Rectal smooth muscle tissue (tissue), 1 donor: Measurements from ENCODE around the gene DTYMK.
"Not testable (repeated sequence)": the region's sequence is repeated elsewhere in the genome, so short reads cannot be mapped to it uniquely, and the experiment has no call there.

Experiments
- H3K27ac ChIP-seq: one replicate; pipeline ENCODE4 v1.7.0; 2013; ENCODE audit warnings: low read depth, low read length, inconsistent platforms
- H3K27me3 ChIP-seq: one replicate; pipeline ENCODE4 v1.7.0; 2013; ENCODE audit warnings: low read length; ENCODE audit not compliant: control insufficient read depth, insufficient read depth
- H3K36me3 ChIP-seq: one replicate; pipeline ENCODE4 v1.7.0; 2013; ENCODE audit warnings: low read length; ENCODE audit not compliant: control insufficient read depth, insufficient read depth
- H3K4me1 ChIP-seq: one replicate; pipeline ENCODE4 v1.7.0; 2013; ENCODE audit warnings: low read length; ENCODE audit not compliant: control insufficient read depth, insufficient read depth
- H3K4me3 ChIP-seq: one replicate; pipeline ENCODE4 v1.7.0; 2013; ENCODE audit warnings: low read length
- H3K9ac ChIP-seq: one replicate; pipeline ENCODE4 v1.7.0; 2013; ENCODE audit warnings: low read length

Gene DTYMK

GRCh38 chr2:241686650-241687425, at the start of gene DTYMK:
TSS of gene DTYMK (minus strand) at chr2:241686815. CDS start at chr2:241686783, 32 bp downstream.
- H3K36me3 ChIP-seq: peaks cover 8% of the 10 kb centered on the region
- peaks cover 6% of the 10 kb centered on the region for H3K4me1 ChIP-seq
- H3K27ac ChIP-seq: peak within 1 kb of the TSS; percentile 90
- peak within 1 kb of the TSS; percentile 98 for H3K4me3 ChIP-seq
- no peaks in the 10 kb centered on the region for H3K27me3 ChIP-seq
- peak within 1 kb of the TSS; percentile 54 for H3K9ac ChIP-seq

GRCh38 chr2:241736111-241736510, 49.5 kb upstream of the DTYMK start:
- Histone ChIP-seq H3K4me1 (no peaks in the 10 kb centered on the region), H3K4me3 (no peak overlapping the region), H3K36me3 (no peaks in the 10 kb centered on the region), H3K9ac (no peak overlapping the region), H3K27ac (no peak overlapping the region), H3K27me3 (no peaks in the 10 kb centered on the region)

GRCh38 chr2:241734467-241735208, 48.0 kb upstream of the DTYMK start, which contains the start of gene D2HGDH:
TSS of gene D2HGDH (plus strand) at chr2:241734630. CDS start at chr2:241735225, 595 bp downstream.
- H3K27me3 ChIP-seq: no peaks in the 10 kb centered on the region
- H3K9ac ChIP-seq: peak within 1 kb of the TSS; percentile 51
- H3K4me1 ChIP-seq: no peaks in the 10 kb centered on the region

GRCh38 chr2:241734208-241734466, 47.5 kb upstream of the DTYMK start:
- H3K36me3 ChIP-seq: no peaks in the 10 kb centered on the region
- no peaks in the 10 kb centered on the region for H3K27me3 ChIP-seq
- no peak overlapping the region for H3K9ac ChIP-seq
- H3K4me3 ChIP-seq: peak overlapping the region; percentile 67
- no peak overlapping the region for H3K27ac ChIP-seq
- no peaks in the 10 kb centered on the region for H3K4me1 ChIP-seq

More at GRCh38 chr2:241734467-241735208, 48.0 kb upstream of the DTYMK start, which contains the start of gene D2HGDH:
- Histone ChIP-seq H3K27ac (peak within 1 kb of the TSS; percentile 86), H3K36me3 (no peaks in the 10 kb centered on the region), H3K4me3 (peak within 1 kb of the TSS; percentile 70)

GRCh38 chr2:241733391-241734207, 47.0 kb upstream of the DTYMK start:
- no peaks in the 10 kb centered on the region for H3K36me3 ChIP-seq
- no peak overlapping the region for H3K27ac ChIP-seq
- no peaks in the 10 kb centered on the region for H3K4me1 ChIP-seq
- H3K9ac ChIP-seq: no peak overlapping the region
- H3K4me3 ChIP-seq: peak overlapping the region; percentile 67
- H3K27me3 ChIP-seq: no peaks in the 10 kb centered on the region

GRCh38 chr2:241732513-241733186, 46.0 kb upstream of the DTYMK start:
- not testable (repeated sequence) for H3K4me3 ChIP-seq, H3K36me3 ChIP-seq, H3K9ac ChIP-seq, H3K27me3 ChIP-seq, H3K4me1 ChIP-seq, H3K27ac ChIP-seq

GRCh38 chr2:241730671-241731293, 44.2 kb upstream of the DTYMK start:
- Histone ChIP-seq H3K27ac (no peak overlapping the region), H3K36me3 (no peaks in the 10 kb centered on the region), H3K4me3 (no peak overlapping the region), H3K27me3 (no peaks in the 10 kb centered on the region), H3K9ac (no peak overlapping the region), H3K4me1 (no peaks in the 10 kb centered on the region)

- Histone ChIP-seq H3K4me3 (no peak overlapping the region), H3K27me3 (no peaks in the 10 kb centered on the region), H3K9ac (no peak overlapping the region), H3K27ac (no peak overlapping the region), H3K4me1 (no peaks in the 10 kb centered on the region), H3K36me3 (peaks cover 3% of the 10 kb centered on the region)
Observed at GRCh38 chr2:241729868-241730267, 43.3 kb upstream of the DTYMK start.

- Histone ChIP-seq H3K9ac (no peak overlapping the region), H3K36me3 (peaks cover 5% of the 10 kb centered on the region), H3K4me3 (no peak overlapping the region), H3K27me3 (no peaks in the 10 kb centered on the region), H3K4me1 (no peaks in the 10 kb centered on the region), H3K27ac (no peak overlapping the region)
Observed at GRCh38 chr2:241728627-241729026, 42.0 kb upstream of the DTYMK start.

GRCh38 chr2:241728000-241728399, 41.4 kb upstream of the DTYMK start:
- Histone ChIP-seq H3K4me1 (no peaks in the 10 kb centered on the region), H3K36me3 (peaks cover 10% of the 10 kb centered on the region), H3K4me3 (no peak overlapping the region), H3K27ac (no peak overlapping the region), H3K9ac (no peak overlapping the region), H3K27me3 (no peaks in the 10 kb centered on the region)

GRCh38 chr2:241726459-241726858, 39.8 kb upstream of the DTYMK start:
- Histone ChIP-seq H3K36me3 (peaks cover 14% of the 10 kb centered on the region), H3K9ac (no peak overlapping the region), H3K4me3 (no peak overlapping the region), H3K4me1 (no peaks in the 10 kb centered on the region), H3K27me3 (no peaks in the 10 kb centered on the region), H3K27ac (no peak overlapping the region)
